AG04449 (cell line): ENCODE measurements around the gene G6PC1.

Source experiments
- CTCF ChIA-PET: fragments of 350-600 bp; formaldehyde crosslinking; extraction: SDS; loops from one replicate; lab custom pipeline; 2021; ENCODE audit warnings: antibody characterized with exemption; lab: Yijun Ruan, JAX
- POLR2A ChIA-PET: fragments of 400-600, 350-600 bp; formaldehyde crosslinking; extraction: SDS; loops from one replicate; lab custom pipeline; 2020; ENCODE audit warnings: antibody characterized with exemption, inconsistent platforms; lab: Yijun Ruan, JAX
- DNase-seq: peaks from one replicate; pipeline ENCODE4 v3.0.0-alpha.2; 2010; ENCODE audit warnings: low read depth, low spot score
- H3K4me3 ChIP-seq: 2 replicates; pipeline ENCODE4 v1.5.1; 2011; ENCODE audit warnings: low read depth, mild to moderate bottlenecking, control low read depth, low read length
- TF ChIP-seq, protein P1 (sequence below): IDR thresholded peaks from one replicate; pipeline ENCODE4 v1.5.1; 2011; ENCODE audit warnings: mild to moderate bottlenecking, moderate library complexity, low read length, control low read depth, inconsistent platforms; ENCODE audit not compliant: insufficient read depth; ENCODE audit errors: missing control alignments

G6PC1 gene

DNA sequence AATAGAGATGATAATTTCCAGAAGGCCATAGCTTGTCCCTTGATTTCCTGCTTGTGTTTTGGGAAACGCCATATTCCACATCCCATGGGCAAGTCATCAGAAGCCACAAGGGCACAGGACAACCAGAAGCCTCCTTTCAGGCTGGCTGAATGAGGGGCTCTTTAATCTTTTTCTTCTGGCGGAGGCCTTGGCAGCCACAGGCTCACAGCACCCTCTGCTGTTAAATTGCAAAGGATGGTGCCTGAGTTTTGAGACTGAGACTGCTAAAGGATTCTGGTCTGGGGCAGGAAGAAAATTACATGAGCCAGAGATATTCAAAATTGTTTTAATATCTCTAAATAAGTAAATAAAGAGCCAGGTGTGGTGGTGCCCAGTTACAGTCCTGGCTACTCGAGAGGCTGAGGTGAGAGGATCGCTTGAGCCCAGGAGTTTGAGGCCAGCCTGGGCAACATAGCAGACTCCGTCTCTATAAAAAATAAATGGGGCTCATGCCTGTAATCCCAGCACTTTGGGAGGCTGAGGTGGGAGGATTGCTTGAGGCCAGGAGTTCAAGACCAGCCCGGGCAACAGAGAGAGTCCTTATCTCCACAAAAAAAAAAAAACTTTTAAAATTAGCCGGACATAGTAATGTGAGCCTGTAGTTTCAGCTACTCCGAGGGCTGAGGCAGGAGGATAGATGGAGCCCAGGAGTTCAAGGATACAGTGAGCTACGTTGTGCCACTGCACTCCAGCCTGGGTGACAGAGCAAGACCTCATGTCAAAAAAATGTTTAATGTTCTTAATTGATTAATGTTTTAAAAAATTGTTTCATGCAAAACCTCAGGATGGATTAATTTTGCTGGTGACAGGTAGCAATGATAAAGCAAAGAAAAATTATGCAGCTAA, 37.4 kb downstream of the G6PC1 start:
- no peak overlapping the region for H3K4me3 ChIP-seq
- TF ChIP-seq, protein P1, sequence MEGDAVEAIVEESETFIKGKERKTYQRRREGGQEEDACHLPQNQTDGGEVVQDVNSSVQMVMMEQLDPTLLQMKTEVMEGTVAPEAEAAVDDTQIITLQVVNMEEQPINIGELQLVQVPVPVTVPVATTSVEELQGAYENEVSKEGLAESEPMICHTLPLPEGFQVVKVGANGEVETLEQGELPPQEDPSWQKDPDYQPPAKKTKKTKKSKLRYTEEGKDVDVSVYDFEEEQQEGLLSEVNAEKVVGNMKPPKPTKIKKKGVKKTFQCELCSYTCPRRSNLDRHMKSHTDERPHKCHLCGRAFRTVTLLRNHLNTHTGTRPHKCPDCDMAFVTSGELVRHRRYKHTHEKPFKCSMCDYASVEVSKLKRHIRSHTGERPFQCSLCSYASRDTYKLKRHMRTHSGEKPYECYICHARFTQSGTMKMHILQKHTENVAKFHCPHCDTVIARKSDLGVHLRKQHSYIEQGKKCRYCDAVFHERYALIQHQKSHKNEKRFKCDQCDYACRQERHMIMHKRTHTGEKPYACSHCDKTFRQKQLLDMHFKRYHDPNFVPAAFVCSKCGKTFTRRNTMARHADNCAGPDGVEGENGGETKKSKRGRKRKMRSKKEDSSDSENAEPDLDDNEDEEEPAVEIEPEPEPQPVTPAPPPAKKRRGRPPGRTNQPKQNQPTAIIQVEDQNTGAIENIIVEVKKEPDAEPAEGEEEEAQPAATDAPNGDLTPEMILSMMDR, result peak; percentile 71
- peak; percentile 5 for DNase-seq
- POLR2A ChIA-PET, result no interaction called here
- CTCF ChIA-PET, result interaction anchor here (0.7 to 10.6 kb wide), 27 partner anchors 8 to 360 kb away, joined by 3 to 241 read pairs (median 4); partner anchors contain the start of genes AOC2 and BECN1

DNA sequence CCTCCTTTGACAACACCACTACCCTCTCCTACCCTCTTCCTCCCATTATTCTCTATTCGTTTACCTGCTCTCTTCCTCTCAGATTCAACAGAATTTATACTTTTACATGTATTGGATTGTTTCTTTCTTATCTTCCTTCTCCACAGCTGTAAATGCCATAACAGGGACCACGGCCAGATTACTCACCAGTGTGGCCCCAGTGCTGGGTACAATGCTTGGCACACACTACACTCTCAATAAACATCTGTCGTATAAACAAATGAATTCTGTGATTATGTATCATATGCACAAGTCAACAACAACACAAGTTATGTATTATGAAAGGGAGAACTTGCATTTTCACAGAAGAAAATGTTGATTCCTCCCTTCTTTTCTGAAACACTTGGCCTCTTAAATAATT, 43.6 kb downstream of the G6PC1 start:
- no peak for DNase-seq
- CTCF ChIA-PET, result interaction anchor here (10.6 kb wide), 1 partner anchor 99 kb away, joined by 241 read pairs; the partner anchor contains the start of gene AOC2
- no peak overlapping the region for H3K4me3 ChIP-seq
- TF ChIP-seq, protein P1, result no peak
- POLR2A ChIA-PET, result no interaction called here

DNA sequence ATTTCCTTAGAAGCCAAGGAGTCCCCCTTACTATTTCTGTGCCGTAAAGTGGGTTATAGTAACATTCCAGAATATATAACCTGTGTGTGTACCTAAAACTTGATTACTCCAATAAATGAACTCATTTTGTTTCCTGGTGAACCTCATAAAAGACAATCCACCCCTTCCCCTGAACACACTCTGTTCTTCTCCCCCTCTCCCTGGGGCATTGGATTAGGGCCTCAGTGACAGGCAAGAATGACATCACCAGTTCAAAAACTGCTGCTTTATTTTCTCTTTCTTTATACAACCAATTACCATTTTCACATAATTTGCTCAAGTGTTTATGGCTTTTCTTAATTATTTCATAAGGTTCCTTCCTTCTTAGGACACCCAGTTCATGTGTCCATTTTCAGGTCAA, 46.2 kb downstream of the G6PC1 start:
- DNase-seq, result no peak
- CTCF ChIA-PET, result interaction anchor here (1.4 to 4.3 kb wide), 4 partner anchors 9 to 127 kb away, joined by 3 to 16 read pairs (median 4); partner anchors contain the start of gene AOC2
- POLR2A ChIA-PET, result no interaction called here
- TF ChIP-seq, protein P1, result no peak
- H3K4me3 ChIP-seq, result no peak overlapping the region

DNA sequence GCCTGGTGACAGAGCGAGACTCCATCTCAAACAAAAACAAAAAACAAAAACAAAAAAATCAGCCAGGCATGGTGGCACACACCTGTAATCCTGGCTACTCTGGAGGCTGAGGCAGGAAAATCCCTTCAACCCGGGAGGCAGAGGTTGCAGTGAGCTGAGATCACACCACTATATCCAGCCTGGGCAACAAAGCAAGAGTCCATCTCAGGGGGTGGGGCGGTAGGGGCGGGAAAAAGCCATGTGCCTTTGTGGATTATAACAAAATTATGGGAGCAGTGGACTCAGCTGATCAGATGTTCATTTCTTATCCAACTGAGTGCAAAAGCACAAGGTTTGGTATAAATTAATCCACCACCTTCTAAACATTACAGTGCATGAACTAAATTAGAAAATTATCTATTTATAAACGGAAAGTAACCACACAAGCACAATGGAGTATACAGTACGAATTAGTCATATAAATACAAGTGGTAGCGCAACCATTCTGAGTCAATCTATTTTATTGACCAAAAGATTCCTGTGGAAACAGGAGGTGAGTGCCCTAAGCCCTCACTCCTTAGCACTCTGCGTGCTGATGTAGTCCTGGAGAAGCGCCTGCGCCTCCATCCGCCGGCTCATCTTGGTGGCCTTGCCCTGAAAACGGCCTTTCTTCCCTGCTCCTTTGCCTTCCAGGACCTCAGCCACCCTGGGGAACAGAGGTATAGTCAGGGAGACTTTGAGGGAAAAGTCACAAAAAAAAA, 49.6 kb downstream of the G6PC1 start:
- TF ChIP-seq, protein P1, result no peak
- POLR2A ChIA-PET, result interaction anchor here (0.6 kb wide), 1 partner anchor 372 kb away, joined by 4 read pairs; no protein-coding TSS in a partner anchor
- CTCF ChIA-PET, result interaction anchor here (0.8 to 4.3 kb wide), 2 partner anchors 12 to 108 kb away, joined by 3 to 16 read pairs; no protein-coding TSS in a partner anchor
- no peak overlapping the region for H3K4me3 ChIP-seq
- no peak for DNase-seq
